Upper lobe of right lung (tissue), 1 donor: ENCODE results near the gene DNAJC17. TPM values are rescaled to one million over a fixed set of nuclear protein-coding genes. Genes with fewer than 3 reads are reported as not detected.

Experiments used
- ATAC-seq: fragments of 200-7000 bp; cut with Tn5 transposase; one replicate; pipeline ENCODE4 v1.9.1; 2020; ENCODE audit warnings: mild to moderate bottlenecking, moderate library complexity
- DNase-seq: peaks from one replicate; pipeline ENCODE4 v3.0.0-alpha.2; 2020
- H3K27ac ChIP-seq: fragments of 200-600 bp; one replicate; pipeline ENCODE4 v1.8.0; 2022
- H3K27me3 ChIP-seq: fragments of 200-600 bp; one replicate; pipeline ENCODE4 v1.8.0; 2022; ENCODE audit warnings: mild to moderate bottlenecking
- H3K36me3 ChIP-seq: fragments of 200-600 bp; one replicate; pipeline ENCODE4 v1.8.0; 2022
- H3K4me1 ChIP-seq: fragments of 200-600 bp; one replicate; pipeline ENCODE4 v1.8.0; 2022
- H3K4me3 ChIP-seq: fragments of 200-600 bp; one replicate; pipeline ENCODE4 v1.8.0; 2022; ENCODE audit warnings: mild to moderate bottlenecking
- H3K9me3 ChIP-seq: fragments of 200-600 bp; one replicate; pipeline ENCODE4 v1.8.0; 2022
- CTCF ChIP-seq: fragments of 200-600 bp; IDR thresholded peaks from one replicate; pipeline ENCODE4 v1.8.0; 2022; ENCODE audit warnings: antibody characterized with exemption
- intact Hi-C: fragments of 100-400 bp; cut with DNase I; formaldehyde crosslinking; loops from one replicate; pipeline ENCODE4 v1.11.0; 2022
- total RNA-seq: library from RNA; stranded (reverse); fragmentation: NEBNext Ultra II Directional; extraction: Animal tissue kit (Norgen Biotek cat#: 25700); gene quantifications from one replicate; pipeline ENCODE4 v1.2.1, GENCODE V29; 2021
- donor health status: DM: no; HTN: yes; CAD: no; lungs with severe emphysema.

DNAJC17 gene
- total RNA-seq, 1 donor from 2014 or later = 30.7 TPM

- no peak overlapping the region for H3K4me3 ChIP-seq
- H3K27me3 ChIP-seq = no peaks in the 10 kb centered on the region
- H3K9me3 ChIP-seq = no peaks in the 10 kb centered on the region
- H3K27ac ChIP-seq = no peak overlapping the region
- DNase-seq (no peak), ATAC-seq (no peak)
- intact Hi-C loops = no loop called here
- peaks cover 13% of the 10 kb centered on the region for H3K36me3 ChIP-seq
- H3K4me1 ChIP-seq = peaks cover 19% of the 10 kb centered on the region
- no peak for TF ChIP-seq CTCF
These were observed 13.9 kb downstream of the DNAJC17 start for GRCh38 chr15:40793216-40793989.

DNA sequence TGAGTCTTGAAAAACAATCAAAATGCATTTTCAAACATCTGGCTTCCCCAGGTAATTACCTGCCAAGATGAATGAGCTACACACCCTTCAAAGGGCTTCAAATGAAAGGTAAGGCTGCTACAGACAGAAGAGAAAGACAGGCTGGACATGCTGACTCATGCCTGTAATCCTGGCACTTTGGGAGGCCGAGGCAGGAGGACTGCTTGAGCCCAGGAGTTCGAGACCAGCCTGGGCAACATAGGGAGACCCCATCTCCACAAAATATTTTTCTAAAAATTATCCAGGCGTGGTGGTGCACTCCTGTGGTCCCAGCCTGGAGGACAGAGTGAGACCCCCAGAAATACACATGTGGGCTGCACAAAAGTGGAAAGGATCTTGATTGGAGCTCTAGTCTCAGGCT is 14.9 kb downstream of the DNAJC17 start:
- no peak overlapping the region for H3K27ac ChIP-seq
- intact Hi-C loops = no loop called here
- no peaks in the 10 kb centered on the region for H3K9me3 ChIP-seq
- no peak for ATAC-seq
- no peaks in the 10 kb centered on the region for H3K27me3 ChIP-seq
- no peak for DNase-seq
- peaks cover 13% of the 10 kb centered on the region for H3K36me3 ChIP-seq
- TF ChIP-seq CTCF = no peak
- H3K4me3 ChIP-seq = no peak overlapping the region
- H3K4me1 ChIP-seq = peaks cover 27% of the 10 kb centered on the region

DNA sequence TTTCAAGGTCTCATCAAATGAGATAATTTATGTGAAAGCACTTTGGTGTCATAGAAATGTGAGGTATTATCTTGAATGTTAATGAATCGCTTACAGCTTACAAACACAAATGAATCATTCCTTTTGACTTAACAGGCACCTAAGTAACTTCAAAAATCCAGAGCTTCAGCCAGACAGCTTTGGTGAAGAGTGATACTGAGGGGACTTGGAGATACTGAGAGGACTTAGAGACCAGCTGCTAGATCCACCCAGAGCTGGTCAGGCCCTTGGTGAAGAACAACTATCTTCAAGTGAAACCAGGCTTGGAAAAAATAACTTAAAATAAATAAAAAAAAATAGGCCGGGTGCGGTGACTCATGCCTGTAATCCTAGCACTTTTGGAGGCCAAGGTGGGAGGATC is 16.6 kb downstream of the DNAJC17 start:
- no peaks in the 10 kb centered on the region for H3K27me3 ChIP-seq
- no peak for DNase-seq
- ATAC-seq = no peak
- H3K9me3 ChIP-seq = no peaks in the 10 kb centered on the region
- intact Hi-C loops = no loop called here
- H3K4me3 ChIP-seq = no peak overlapping the region
- H3K4me1 ChIP-seq = peaks cover 23% of the 10 kb centered on the region
- peaks cover 13% of the 10 kb centered on the region for H3K36me3 ChIP-seq
- TF ChIP-seq CTCF = no peak
- H3K27ac ChIP-seq = no peak overlapping the region

GRCh38 chr15:40789999-40790398 is 17.3 kb downstream of the DNAJC17 start:
- TF ChIP-seq CTCF = no peak
- DNase-seq (no peak), ATAC-seq (no peak)
- H3K27ac ChIP-seq = peak overlapping the region; percentile 4
- peaks cover 17% of the 10 kb centered on the region for H3K4me1 ChIP-seq
- no peaks in the 10 kb centered on the region for H3K27me3 ChIP-seq
- H3K4me3 ChIP-seq = no peak overlapping the region
- intact Hi-C loops = no loop called here
- peaks cover 13% of the 10 kb centered on the region for H3K36me3 ChIP-seq
- H3K9me3 ChIP-seq = no peaks in the 10 kb centered on the region

GRCh38 chr15:40789119-40789518 is 18.2 kb downstream of the DNAJC17 start:
- Histone ChIP-seq H3K9me3 (no peaks in the 10 kb centered on the region), H3K4me1 (peaks cover 17% of the 10 kb centered on the region), H3K27ac (no peak overlapping the region), H3K27me3 (no peaks in the 10 kb centered on the region), H3K4me3 (no peak overlapping the region), H3K36me3 (peaks cover 13% of the 10 kb centered on the region)
- ATAC-seq (no peak), DNase-seq (no peak)
- no peak for TF ChIP-seq CTCF
- intact Hi-C loops = no loop called here
